ENCODE results near the gene BTNL3. TPM values are rescaled to one million over a fixed set of nuclear protein-coding genes. Genes with fewer than 3 reads are reported as not detected.

Gene BTNL3
- total RNA-seq, 2 donors from 2014 or later, result 0.26 TPM; not detected in 1

DNA sequence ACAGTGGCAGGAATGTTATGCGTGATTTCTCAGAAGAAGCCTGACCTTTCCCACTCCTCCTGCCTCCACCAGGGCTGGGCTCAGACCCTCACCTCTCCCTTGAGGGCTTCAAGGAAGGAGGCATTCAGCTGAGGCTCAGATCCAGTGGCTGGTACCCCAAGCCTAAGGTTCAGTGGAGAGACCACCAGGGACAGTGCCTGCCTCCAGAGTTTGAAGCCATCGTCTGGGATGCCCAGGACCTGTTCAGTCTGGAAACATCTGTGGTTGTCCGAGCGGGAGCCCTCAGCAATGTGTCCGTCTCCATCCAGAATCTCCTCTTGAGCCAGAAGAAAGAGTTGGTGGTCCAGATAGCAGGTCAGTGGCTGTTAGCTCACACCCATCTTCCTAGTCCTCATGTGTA lies 61.4 kb downstream of the BTNL3 start:
- intact Hi-C loops (cut with DNase I), result no loop called here
- WGBS, 2 donors, result 76 to 92% methylated on average over 5 of the region's 5 CpGs
- DNase-seq (no peak), ATAC-seq (no peak)
- no peak for TF ChIP-seq POLR2A (IDR thresholded peaks at IDR 0.05)
- TF ChIP-seq, protein P1, sequence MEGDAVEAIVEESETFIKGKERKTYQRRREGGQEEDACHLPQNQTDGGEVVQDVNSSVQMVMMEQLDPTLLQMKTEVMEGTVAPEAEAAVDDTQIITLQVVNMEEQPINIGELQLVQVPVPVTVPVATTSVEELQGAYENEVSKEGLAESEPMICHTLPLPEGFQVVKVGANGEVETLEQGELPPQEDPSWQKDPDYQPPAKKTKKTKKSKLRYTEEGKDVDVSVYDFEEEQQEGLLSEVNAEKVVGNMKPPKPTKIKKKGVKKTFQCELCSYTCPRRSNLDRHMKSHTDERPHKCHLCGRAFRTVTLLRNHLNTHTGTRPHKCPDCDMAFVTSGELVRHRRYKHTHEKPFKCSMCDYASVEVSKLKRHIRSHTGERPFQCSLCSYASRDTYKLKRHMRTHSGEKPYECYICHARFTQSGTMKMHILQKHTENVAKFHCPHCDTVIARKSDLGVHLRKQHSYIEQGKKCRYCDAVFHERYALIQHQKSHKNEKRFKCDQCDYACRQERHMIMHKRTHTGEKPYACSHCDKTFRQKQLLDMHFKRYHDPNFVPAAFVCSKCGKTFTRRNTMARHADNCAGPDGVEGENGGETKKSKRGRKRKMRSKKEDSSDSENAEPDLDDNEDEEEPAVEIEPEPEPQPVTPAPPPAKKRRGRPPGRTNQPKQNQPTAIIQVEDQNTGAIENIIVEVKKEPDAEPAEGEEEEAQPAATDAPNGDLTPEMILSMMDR (IDR thresholded peaks at IDR 0.05), result no peak
- Histone ChIP-seq H3K27ac (no peak overlapping the region), H3K9me3 (no peaks in the 10 kb centered on the region), H3K4me1 (peaks cover 23% of the 10 kb centered on the region), H3K27me3 (peaks cover 0 to 7% of the 10 kb centered on the region in 2 donors), H3K4me3 (no peak overlapping the region), H3K36me3 (replicated peaks in 1 of 2; ENCODE audit: insufficient read depth in 1 of 2, low read depth in 2 of 2) (no peaks in the 10 kb centered on the region)

DNA sequence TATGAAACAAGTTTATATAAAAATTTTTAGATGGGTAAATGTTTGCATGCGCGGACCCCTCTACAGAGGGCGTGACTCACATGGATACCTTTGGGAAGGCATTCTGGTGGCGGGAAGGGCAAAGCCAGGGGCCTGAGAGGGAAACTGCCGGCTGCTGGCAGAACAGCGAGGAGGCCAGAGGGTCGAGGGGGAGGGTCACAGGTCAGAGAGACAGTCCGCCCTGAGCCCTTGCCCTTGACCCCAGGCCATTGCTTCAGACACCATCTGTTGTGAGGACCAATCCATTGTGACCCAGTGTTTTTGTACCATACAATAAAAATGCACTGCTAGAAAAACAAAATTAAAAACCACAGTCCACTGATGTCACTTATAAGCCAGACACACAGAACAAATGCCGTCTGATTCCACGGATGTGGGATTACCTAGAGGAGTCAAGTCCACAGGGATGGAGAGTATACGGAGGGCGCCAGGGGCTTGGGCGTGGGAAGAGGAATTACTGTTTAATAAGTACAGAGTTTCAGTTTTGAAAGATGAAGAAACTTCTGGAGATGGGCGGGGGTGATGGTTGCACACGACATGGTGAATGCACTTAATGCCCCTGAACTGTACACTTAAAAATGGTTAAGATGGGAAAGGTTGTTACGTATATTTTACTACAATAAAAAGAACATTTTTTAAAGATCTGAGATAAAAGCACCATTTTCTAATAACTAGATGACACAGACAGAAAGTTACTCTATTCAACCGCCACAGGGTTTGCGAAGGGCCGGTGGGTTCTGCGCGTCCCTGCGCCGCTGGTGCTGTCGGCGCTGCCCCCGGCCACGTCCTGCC lies 63.4 kb downstream of the BTNL3 start:
- intact Hi-C loops (cut with DNase I), result no loop called here
- Histone ChIP-seq H3K27ac (no peak overlapping the region), H3K27me3 (peaks cover 0 to 7% of the 10 kb centered on the region in 2 donors), H3K4me1 (peaks cover 23% of the 10 kb centered on the region), H3K9me3 (no peaks in the 10 kb centered on the region), H3K4me3 (no peak overlapping the region), H3K36me3 (replicated peaks in 1 of 2; ENCODE audit: insufficient read depth in 1 of 2, low read depth in 2 of 2) (no peaks in the 10 kb centered on the region)
- 19 to 26% methylated on average over 27 of the region's 27 CpGs for WGBS, 2 donors
- ATAC-seq (no peak), DNase-seq (no peak)
- TF ChIP-seq POLR2A (IDR thresholded peaks at IDR 0.05), result no peak
- TF ChIP-seq, protein P1 (IDR thresholded peaks at IDR 0.05), result no peak

DNA sequence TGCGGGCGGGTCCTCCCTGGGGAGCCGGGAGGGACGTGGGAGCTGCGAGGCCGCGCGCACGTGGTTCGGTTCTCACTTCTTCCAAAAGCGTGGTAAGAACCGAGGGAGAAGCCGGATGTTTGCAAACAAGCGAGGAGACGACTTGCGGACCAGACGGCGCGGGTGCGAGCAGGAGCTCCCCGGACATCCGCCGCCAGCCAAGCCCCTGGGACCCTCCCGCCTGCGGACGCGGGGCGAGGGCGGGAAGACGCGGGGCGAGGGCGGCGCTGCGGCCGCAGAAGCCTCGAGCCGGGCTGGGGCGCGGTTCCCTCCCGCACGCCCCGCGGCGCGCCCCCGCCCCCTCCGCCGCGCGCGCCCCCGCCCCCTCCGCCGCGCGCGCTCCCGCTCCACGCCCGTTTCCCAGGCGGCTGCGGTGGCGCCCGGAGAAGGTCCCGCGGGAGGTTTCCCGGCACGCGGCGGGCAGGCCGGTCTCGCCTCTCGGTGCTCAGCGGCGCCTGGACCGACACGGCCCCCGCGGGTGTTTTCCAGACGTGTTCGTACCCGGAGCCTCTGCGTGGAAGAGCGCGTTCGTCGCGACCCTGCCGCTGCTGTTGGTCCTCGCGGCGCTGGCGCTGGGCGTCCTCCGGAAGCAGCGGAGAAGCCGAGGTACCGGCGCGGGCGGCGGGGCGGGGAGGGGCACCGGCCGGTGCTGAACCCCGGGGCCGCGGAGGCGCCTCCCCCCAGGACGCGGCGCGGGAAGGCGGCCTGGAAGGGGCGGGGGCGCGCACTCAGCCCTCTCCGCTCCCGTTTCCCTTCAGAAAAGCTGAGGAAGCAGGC lies 64.2 kb downstream of the BTNL3 start:
- peaks cover 0 to 7% of the 10 kb centered on the region in 2 donors for H3K27me3 ChIP-seq
- peak in 2 of 4 donors; percentile 26 to 46 for DNase-seq
- intact Hi-C loops (cut with DNase I), result no loop called here
- peak; percentile 65 for ATAC-seq
- 0 to 3% methylated on average over 8 to 82 of the region's 120 CpGs for WGBS, 2 donors
- peaks cover 23% of the 10 kb centered on the region for H3K4me1 ChIP-seq
- TF ChIP-seq, protein P1 (IDR thresholded peaks at IDR 0.05), result no peak
- no peak for TF ChIP-seq POLR2A (IDR thresholded peaks at IDR 0.05)
- no peaks in the 10 kb centered on the region for H3K36me3 ChIP-seq (replicated peaks in 1 of 2; ENCODE audit: insufficient read depth in 1 of 2, low read depth in 2 of 2)
- H3K9me3 ChIP-seq, result no peaks in the 10 kb centered on the region
- H3K4me3 ChIP-seq, result peak overlapping the region in 1 of 2 donors; percentile 36
- H3K27ac ChIP-seq, result peak overlapping the region in 2 of 4 donors; percentile 32 to 44

DNA sequence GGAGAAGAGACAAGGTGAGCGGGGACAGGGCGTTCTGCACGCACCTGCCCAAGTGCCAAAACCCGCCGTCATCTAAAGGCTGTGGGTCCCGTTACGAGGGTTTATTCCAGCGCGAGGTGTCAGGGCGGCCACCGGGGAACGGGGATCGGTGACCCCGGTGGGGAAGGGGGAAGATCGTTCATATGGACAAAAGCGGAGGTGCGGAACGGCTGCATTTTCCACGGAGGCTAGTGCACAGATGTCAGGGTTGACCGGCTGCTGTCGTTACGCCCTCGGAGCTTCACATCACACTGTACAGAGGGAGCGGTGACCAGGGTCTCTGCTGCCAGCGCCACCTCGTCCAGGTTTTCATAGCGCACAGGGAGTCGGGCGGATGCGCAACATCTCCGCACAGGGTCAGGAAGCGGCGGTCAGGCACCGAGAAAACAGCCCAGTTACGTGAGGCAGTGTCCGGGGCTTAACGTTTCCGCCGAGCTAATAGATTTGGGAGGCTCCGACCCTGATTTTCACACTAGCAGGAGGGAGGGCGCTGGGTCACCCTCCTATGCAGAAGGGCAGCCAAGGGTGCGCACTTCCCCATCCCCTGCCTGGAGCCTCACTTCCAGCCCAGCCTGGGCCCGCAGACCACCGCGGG lies 65.0 kb downstream of the BTNL3 start:
- Histone ChIP-seq H3K27me3 (peaks cover 0 to 7% of the 10 kb centered on the region in 2 donors), H3K36me3 (replicated peaks in 1 of 2; ENCODE audit: insufficient read depth in 1 of 2, low read depth in 2 of 2) (no peaks in the 10 kb centered on the region), H3K4me1 (peaks cover 23% of the 10 kb centered on the region), H3K4me3 (peak overlapping the region in 1 of 2 donors; percentile 36), H3K9me3 (no peaks in the 10 kb centered on the region), H3K27ac (no peak overlapping the region)
- 2% methylated on average over 19 to 45 of the region's 45 CpGs for WGBS, 2 donors
- peak in 1 of 4 donors; percentile 29 for DNase-seq
- no peak for TF ChIP-seq POLR2A (IDR thresholded peaks at IDR 0.05)
- TF ChIP-seq, protein P1 (IDR thresholded peaks at IDR 0.05), result no peak
- peak; percentile 35 for ATAC-seq
- intact Hi-C loops (cut with DNase I), result no loop called here

Measured in body of pancreas (tissue), 4 donors.